ENCODE results near the gene MAP6. TPM values are rescaled to one million over a fixed set of nuclear protein-coding genes. Genes with fewer than 3 reads are reported as not detected.

MAP6 gene
- total RNA-seq, 1 donor from 2014 or later = 313 TPM

- no peaks in the 10 kb centered on the region for H3K36me3 Mint-ChIP-seq (ENCODE audit: unreplicated experiment)
- no peak overlapping the region for H3K27ac Mint-ChIP-seq (ENCODE audit: unreplicated experiment)
- no peak overlapping the region for H3K4me3 Mint-ChIP-seq (ENCODE audit: unreplicated experiment)
- TF ChIP-seq CTCF (IDR thresholded peaks at IDR 0.05; ENCODE audit: partially characterized antibody, unreplicated experiment) = no peak
- H3K27me3 Mint-ChIP-seq (ENCODE audit: unreplicated experiment) = peaks cover 9% of the 10 kb centered on the region
- peaks cover 16% of the 10 kb centered on the region for H3K4me1 Mint-ChIP-seq (ENCODE audit: low read depth, unreplicated experiment)
- no peak for DNase-seq
- H3K9me3 Mint-ChIP-seq (ENCODE audit: unreplicated experiment) = peaks cover 10% of the 10 kb centered on the region
These were observed 109.6 kb downstream of the MAP6 start for GRCh38 chr11:75558939-75559843.

- peaks cover 8% of the 10 kb centered on the region for H3K4me1 Mint-ChIP-seq (ENCODE audit: low read depth, unreplicated experiment)
- no peak for TF ChIP-seq CTCF (IDR thresholded peaks at IDR 0.05; ENCODE audit: partially characterized antibody, unreplicated experiment)
These were observed 111.0 kb downstream of the MAP6 start for GRCh38 chr11:75557666-75558494.

DNA sequence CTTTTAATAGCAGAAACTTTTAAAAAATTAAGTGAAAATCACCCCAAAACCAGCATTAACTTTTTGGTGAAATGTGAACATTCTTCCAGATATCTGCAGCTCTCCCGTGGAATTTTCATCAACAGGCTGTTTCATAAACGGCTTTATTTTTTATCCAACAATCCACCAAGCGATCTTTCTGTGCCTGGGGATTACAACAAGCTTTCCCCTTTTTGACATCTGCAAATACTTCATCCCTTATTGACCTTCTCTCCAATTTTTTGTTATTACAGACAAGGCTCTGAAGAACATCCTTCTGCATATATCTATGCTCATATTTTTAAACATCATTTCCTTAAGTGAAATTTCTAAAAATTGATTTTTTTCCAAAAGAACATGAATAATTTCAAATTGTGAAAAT, 112.6 kb downstream of the MAP6 start:
- no peaks in the 10 kb centered on the region for H3K27me3 Mint-ChIP-seq (ENCODE audit: unreplicated experiment)
- peaks cover 5% of the 10 kb centered on the region for H3K9me3 Mint-ChIP-seq (ENCODE audit: unreplicated experiment)
- no peak overlapping the region for H3K4me3 Mint-ChIP-seq (ENCODE audit: unreplicated experiment)
- H3K4me1 Mint-ChIP-seq (ENCODE audit: low read depth, unreplicated experiment) = peaks cover 3% of the 10 kb centered on the region
- DNase-seq = no peak
- H3K36me3 Mint-ChIP-seq (ENCODE audit: unreplicated experiment) = no peaks in the 10 kb centered on the region
- TF ChIP-seq CTCF (IDR thresholded peaks at IDR 0.05; ENCODE audit: partially characterized antibody, unreplicated experiment) = no peak
- H3K27ac Mint-ChIP-seq (ENCODE audit: unreplicated experiment) = no peak overlapping the region

More at GRCh38 chr11:75557666-75558494, 111.0 kb downstream of the MAP6 start:
- no peak overlapping the region for H3K4me3 Mint-ChIP-seq (ENCODE audit: unreplicated experiment)
- H3K36me3 Mint-ChIP-seq (ENCODE audit: unreplicated experiment) = no peaks in the 10 kb centered on the region
- peaks cover 1% of the 10 kb centered on the region for H3K27me3 Mint-ChIP-seq (ENCODE audit: unreplicated experiment)
- no peak for DNase-seq
- H3K27ac Mint-ChIP-seq (ENCODE audit: unreplicated experiment) = no peak overlapping the region
- peaks cover 10% of the 10 kb centered on the region for H3K9me3 Mint-ChIP-seq (ENCODE audit: unreplicated experiment)

DNA sequence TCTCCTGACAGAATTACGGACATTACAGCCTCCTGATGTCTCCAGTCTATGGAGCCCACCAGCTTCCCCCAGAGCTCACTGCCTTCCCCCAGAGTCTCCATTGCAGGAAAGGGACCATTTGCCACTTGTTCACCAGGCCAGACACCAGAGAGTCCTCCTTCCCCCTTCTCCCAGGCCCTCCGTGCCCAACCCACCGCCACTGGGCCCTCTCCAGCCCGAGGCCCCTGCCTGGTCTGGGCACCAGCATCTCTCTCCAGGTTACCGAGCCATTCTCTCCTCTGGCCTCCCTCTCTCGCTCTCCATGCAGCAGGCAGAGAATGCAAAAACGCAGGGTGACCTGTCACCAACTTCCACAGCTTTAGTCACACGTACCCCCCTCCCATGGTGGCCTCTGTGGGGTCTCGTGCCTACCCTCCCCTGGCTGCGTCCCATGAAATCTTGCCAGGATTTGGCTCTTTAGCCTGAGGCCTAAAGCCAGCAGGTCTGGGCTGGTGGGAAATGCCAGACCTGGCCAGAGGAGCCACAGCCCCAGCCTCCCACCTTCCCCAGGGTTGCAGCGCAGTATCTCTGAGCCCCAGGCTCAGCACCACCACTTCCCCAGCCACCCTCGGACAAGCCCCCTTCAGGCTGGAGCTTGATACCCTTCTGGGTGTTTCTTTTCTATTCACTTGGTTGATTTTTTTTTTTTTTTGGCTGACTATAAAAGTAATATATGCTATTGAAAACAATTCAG, 113.6 kb downstream of the MAP6 start:
- Mint-ChIP-seq H3K27ac (ENCODE audit: unreplicated experiment) (peak overlapping the region; percentile 54), H3K27me3 (ENCODE audit: unreplicated experiment) (no peaks in the 10 kb centered on the region), H3K9me3 (ENCODE audit: unreplicated experiment) (peaks cover 5% of the 10 kb centered on the region), H3K4me1 (ENCODE audit: low read depth, unreplicated experiment) (peaks cover 3% of the 10 kb centered on the region), H3K36me3 (ENCODE audit: unreplicated experiment) (no peaks in the 10 kb centered on the region), H3K4me3 (ENCODE audit: unreplicated experiment) (no peak overlapping the region)
- DNase-seq = no peak
- no peak for TF ChIP-seq CTCF (IDR thresholded peaks at IDR 0.05; ENCODE audit: partially characterized antibody, unreplicated experiment)
